HEK293T (cell line): ENCODE results near the gene SLF2.
"Not testable (repeated sequence)": the region's sequence is repeated elsewhere in the genome, so short reads cannot be mapped to it uniquely, and the experiment has no call there.

Source experiments
- CTCF ChIA-PET: fragments of 350-600 bp; formaldehyde crosslinking; extraction: SDS; loops from one replicate; lab custom pipeline; 2021; ENCODE audit warnings: antibody characterized with exemption, inconsistent platforms; lab: Yijun Ruan, JAX
- POLR2A ChIA-PET: fragments of 350-600 bp; formaldehyde crosslinking; extraction: SDS; loops from one replicate; lab custom pipeline; 2020; ENCODE audit warnings: antibody characterized with exemption, inconsistent platforms; lab: Yijun Ruan, JAX
- DNase-seq: peaks from one replicate; pipeline ENCODE4 v3.0.0; 2012; ENCODE audit warnings: mixed read lengths; ENCODE audit errors: extremely low spot score
- ARNT ChIP-seq: fragments of 450-650 bp; IDR thresholded peaks from 2 replicates; pipeline ENCODE4 v1.6.1; 2017; ENCODE audit warnings: mild to moderate bottlenecking
- BHLHE40 ChIP-seq: fragments of 450-650 bp; IDR thresholded peaks from 2 replicates; pipeline ENCODE4 v1.6.1; 2016; ENCODE audit warnings: mild to moderate bottlenecking, moderate library complexity, borderline replicate concordance
- CTBP1 ChIP-seq: fragments of 450-650 bp; IDR thresholded peaks from 2 replicates; pipeline ENCODE4 v1.6.1; 2016; ENCODE audit warnings: borderline replicate concordance
- ELF4 ChIP-seq: fragments of 450-650 bp; IDR thresholded peaks from 2 replicates; pipeline ENCODE4 v1.6.1; 2017; ENCODE audit warnings: antibody characterized with exemption
- FOXA1 ChIP-seq: fragments of 450-650 bp; IDR thresholded peaks from 2 replicates; pipeline ENCODE4 v1.6.1; 2016; ENCODE audit warnings: mild to moderate bottlenecking
- FOXK2 ChIP-seq: fragments of 450-650 bp; IDR thresholded peaks from 2 replicates; pipeline ENCODE4 v1.6.1; 2016; ENCODE audit warnings: mild to moderate bottlenecking
- FOXM1 ChIP-seq: fragments of 450-650 bp; IDR thresholded peaks from 2 replicates; pipeline ENCODE4 v1.6.1; 2017; ENCODE audit warnings: mild to moderate bottlenecking, borderline replicate concordance
- HDGF ChIP-seq: fragments of 450-650 bp; IDR thresholded peaks from 2 replicates; pipeline ENCODE4 v1.6.1; 2017; ENCODE audit warnings: antibody characterized with exemption, borderline replicate concordance
- L3MBTL2 ChIP-seq: fragments of 450-650 bp; conservative IDR thresholded peaks from 2 replicates; pipeline ENCODE4 v1.6.1; 2016; ENCODE audit warnings: mild to moderate bottlenecking
- LEF1 ChIP-seq: fragments of 450-650 bp; IDR thresholded peaks from 2 replicates; pipeline ENCODE4 v1.6.1; 2017; ENCODE audit warnings: mild to moderate bottlenecking, borderline replicate concordance
- NFRKB ChIP-seq: fragments of 450-650 bp; IDR thresholded peaks from 2 replicates; pipeline ENCODE4 v1.6.1; 2016; ENCODE audit warnings: mild to moderate bottlenecking, moderate library complexity
- PKNOX1 ChIP-seq: fragments of 450-650 bp; IDR thresholded peaks from 2 replicates; pipeline ENCODE4 v1.6.1; 2016
- SP1 ChIP-seq: fragments of 450-650 bp; IDR thresholded peaks from 2 replicates; pipeline ENCODE4 v1.6.1; 2017
- SUZ12 ChIP-seq: fragments of 450-650 bp; IDR thresholded peaks from 2 replicates; pipeline ENCODE4 v1.6.1; 2016; ENCODE audit warnings: mild to moderate bottlenecking
- TARDBP ChIP-seq: fragments of 450-650 bp; IDR thresholded peaks from 2 replicates; pipeline ENCODE4 v1.6.1; 2016
- ZNF384 ChIP-seq: fragments of 450-650 bp; IDR thresholded peaks from 2 replicates; pipeline ENCODE4 v1.6.1; 2016

Gene SLF2

GRCh38 chr10:100877461-100877850 lies 35.3 kb upstream of the SLF2 start:
- CTCF ChIA-PET = interaction anchor here (1.1 to 1.8 kb wide), 4 partner anchors 133 to 535 kb away, joined by 3 to 8 read pairs (median 6); no protein-coding TSS in a partner anchor
- DNase-seq = no peak
- no peak for TF ChIP-seq ELF4
- TF ChIP-seq HDGF = no peak
- TF ChIP-seq FOXA1 = no peak
- TF ChIP-seq L3MBTL2 = no peak
- no peak for TF ChIP-seq CTBP1
- no peak for TF ChIP-seq TARDBP
- no peak for TF ChIP-seq SUZ12
- TF ChIP-seq FOXK2 = no peak
- POLR2A ChIA-PET = no interaction called here

GRCh38 chr10:100878291-100878910 lies 34.4 kb upstream of the SLF2 start:
- peak; percentile 87 for DNase-seq
- POLR2A ChIA-PET = interaction anchor here (0.6 to 1.0 kb wide), 3 partner anchors 35 to 309 kb away, joined by 3 to 4 read pairs (median 4); no protein-coding TSS in a partner anchor
- CTCF ChIA-PET = interaction anchor here (0.6 to 2.3 kb wide), 26 partner anchors 9 to 537 kb away, joined by 3 to 14 read pairs (median 4); no protein-coding TSS in a partner anchor
- no peak for TF ChIP-seq ARNT
- TF ChIP-seq ZNF384 = no peak
- no peak for TF ChIP-seq PKNOX1
- TF ChIP-seq SP1 = no peak

DNA sequence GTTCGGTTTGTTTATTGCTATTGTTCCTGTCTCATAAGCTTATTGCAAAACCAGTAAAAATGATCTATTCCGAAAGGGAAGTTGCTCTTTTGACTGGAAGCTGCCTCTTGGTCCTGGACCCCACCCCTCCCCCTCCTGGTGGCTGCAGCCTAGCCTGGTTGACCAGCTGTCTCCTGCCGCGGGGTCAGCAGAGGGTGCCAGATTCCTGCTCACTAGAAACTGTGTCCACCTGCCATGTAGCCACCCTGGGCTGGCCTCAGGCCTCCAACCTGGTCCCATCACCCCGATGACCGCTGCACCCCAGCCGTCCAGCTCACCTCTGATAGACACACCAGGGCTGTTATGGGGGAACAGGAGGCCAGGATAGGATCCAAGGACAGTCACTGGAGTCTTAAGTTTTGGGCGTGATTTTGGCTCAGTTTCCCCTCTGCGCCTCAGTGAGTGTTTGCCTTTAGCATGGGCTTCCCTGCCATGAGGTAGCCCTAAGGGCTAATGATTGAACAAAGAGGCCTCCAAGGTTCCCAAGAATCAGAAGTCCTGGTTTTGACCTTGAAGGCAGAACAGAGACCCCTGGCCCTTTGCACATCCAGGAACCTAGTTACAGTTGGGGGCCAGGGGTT lies 32.9 kb upstream of the SLF2 start:
- TF ChIP-seq TARDBP (no peak), ARNT (no peak), FOXK2 (no peak), SP1 (no peak), ZNF384 (no peak), ELF4 (no peak), L3MBTL2 (no peak), FOXM1 (no peak)
- ChIA-PET POLR2A (no interaction called here), CTCF (interaction anchor here (1.9 to 2.3 kb wide), 3 partner anchors 9 to 319 kb away, joined by 8 to 14 read pairs (median 12); no protein-coding TSS in a partner anchor)
- DNase-seq = no peak

DNA sequence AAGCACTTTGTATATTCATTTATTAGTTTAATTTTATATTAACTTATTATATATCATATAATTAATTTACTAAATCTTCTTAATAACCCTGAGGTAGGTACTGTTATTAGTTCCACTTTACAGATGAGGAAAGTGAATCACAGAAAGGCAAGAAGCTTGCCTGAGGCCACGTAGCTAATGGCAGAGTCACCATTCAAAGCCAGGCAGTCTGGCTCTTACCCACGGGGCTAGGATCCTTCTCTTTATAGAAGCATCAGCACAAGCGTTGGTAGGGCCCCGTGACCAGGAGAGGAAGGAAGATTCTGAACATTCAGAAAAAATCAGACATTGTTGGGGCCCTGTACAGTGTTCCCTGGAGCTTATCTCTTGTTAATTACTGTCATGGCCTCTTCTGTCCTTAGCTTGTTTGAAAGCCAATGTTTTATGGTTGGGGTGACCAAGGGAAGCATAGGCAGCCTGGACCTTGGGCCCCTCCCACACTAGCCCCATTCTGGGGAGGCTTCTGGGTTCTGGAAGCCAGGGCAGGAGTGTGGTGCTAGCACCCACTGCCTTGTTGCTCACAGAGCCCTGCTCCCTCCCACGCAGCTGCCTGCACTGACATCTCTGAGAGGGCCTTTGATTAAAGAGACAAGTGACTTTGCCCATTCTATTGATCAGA lies 31.1 kb upstream of the SLF2 start:
- POLR2A ChIA-PET = interaction anchor here (1.0 kb wide), 1 partner anchor 508 kb away, joined by 3 read pairs; no protein-coding TSS in a partner anchor
- no peak for TF ChIP-seq SP1
- no peak for TF ChIP-seq ELF4
- TF ChIP-seq ZNF384 = no peak
- TF ChIP-seq SUZ12 = no peak
- no peak for DNase-seq
- CTCF ChIA-PET = no interaction called here

DNA sequence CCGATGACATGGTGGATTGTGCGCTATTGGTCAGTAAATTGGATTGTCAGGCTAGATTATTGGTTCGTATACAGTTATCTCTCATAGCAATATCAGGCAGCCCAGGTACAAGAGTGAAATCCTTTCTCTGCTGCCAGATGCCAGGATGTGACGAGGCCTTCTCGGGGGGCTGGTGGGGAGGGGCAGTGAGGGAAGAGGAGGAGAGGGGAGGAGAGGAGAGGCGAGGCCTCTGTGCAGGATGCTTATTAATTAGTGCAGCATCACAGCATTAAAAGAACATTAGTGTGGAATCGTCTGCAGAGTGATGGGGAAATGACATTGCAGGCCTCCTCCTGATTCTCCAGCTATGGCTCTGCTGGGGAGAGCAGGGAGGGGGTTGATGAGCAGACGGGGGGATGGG lies 30.5 kb upstream of the SLF2 start:
- ChIA-PET CTCF (no interaction called here), POLR2A (no interaction called here)
- no peak for TF ChIP-seq ELF4
- TF ChIP-seq PKNOX1 = no peak
- no peak for TF ChIP-seq SUZ12
- TF ChIP-seq FOXK2 = no peak
- no peak for TF ChIP-seq ARNT
- TF ChIP-seq CTBP1 = no peak
- TF ChIP-seq SP1 = no peak
- no peak for TF ChIP-seq FOXA1
- TF ChIP-seq L3MBTL2 = no peak
- no peak for TF ChIP-seq HDGF
- no peak for TF ChIP-seq BHLHE40
- no peak for TF ChIP-seq TARDBP
- no peak for TF ChIP-seq ZNF384
- TF ChIP-seq FOXM1 = no peak
- TF ChIP-seq NFRKB = no peak
- no peak for TF ChIP-seq LEF1

GRCh38 chr10:100882671-100883311 lies 30.0 kb upstream of the SLF2 start:
- ChIA-PET POLR2A (no interaction called here), CTCF (no interaction called here)
- TF ChIP-seq HDGF (no peak), ZNF384 (no peak)
- DNase-seq = no peak

More for the DNA sequence above, 30.5 kb upstream of the SLF2 start:
- no peak for DNase-seq

- no peak for DNase-seq
- ChIA-PET CTCF (interaction anchor here (1.0 kb wide), 1 partner anchor 11 kb away, joined by 3 read pairs; no protein-coding TSS in a partner anchor), POLR2A (no interaction called here)
- no peak for TF ChIP-seq FOXA1
- TF ChIP-seq L3MBTL2 = no peak
- TF ChIP-seq LEF1 = no peak
- no peak for TF ChIP-seq PKNOX1
- TF ChIP-seq SP1 = no peak
- TF ChIP-seq ZNF384 = no peak
- no peak for TF ChIP-seq ARNT
- no peak for TF ChIP-seq SUZ12
- TF ChIP-seq TARDBP = no peak
- no peak for TF ChIP-seq FOXM1
- TF ChIP-seq HDGF = no peak
- TF ChIP-seq NFRKB = no peak
- no peak for TF ChIP-seq BHLHE40
- TF ChIP-seq ELF4 = no peak
- TF ChIP-seq FOXK2 = no peak
- TF ChIP-seq CTBP1 = no peak
Observed at GRCh38 chr10:100883312-100883821, 29.4 kb upstream of the SLF2 start.

DNA sequence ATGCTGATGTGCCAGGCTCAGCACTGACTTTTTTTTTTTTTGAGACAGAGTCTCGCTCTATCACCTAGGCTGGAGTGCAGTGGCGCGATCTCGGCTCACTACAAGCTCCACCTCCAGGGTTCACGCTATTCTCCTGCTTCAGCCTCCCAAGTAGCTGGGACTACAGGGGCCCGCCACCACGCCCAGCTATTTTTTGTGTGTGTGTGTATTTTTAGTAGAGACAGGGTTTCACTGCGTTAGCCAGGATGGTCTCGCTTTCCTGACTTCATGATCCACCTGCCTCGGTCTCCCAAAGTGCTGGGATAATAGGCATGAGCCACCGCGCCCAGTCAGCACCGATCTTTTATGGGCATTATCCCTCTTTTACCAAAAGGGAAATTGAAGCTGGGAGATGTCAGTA lies 27.2 kb upstream of the SLF2 start:
- CTCF ChIA-PET, DNase-seq: not testable (repeated sequence)
- POLR2A ChIA-PET = interaction anchor here (0.9 kb wide), 1 partner anchor 28 kb away, joined by 3 read pairs; the partner anchor contains the start of gene SLF2
